MCF 10A (cell line): ENCODE data around the gene LRIT1. TPM values are rescaled to one million over a fixed set of nuclear protein-coding genes. Genes with fewer than 3 reads are reported as not detected.

ENCODE experiments used
- BruUV-seq: library from RNA; stranded (reverse); fragments of 400-500 nt; replicated peaks from 2 replicates; lab custom pipeline; 2021; lab: Mats Ljungman, UMichigan
- CTCF ChIA-PET: fragments of 300-600 bp; sonication (Branson Sonifier 250); formaldehyde crosslinking; extraction: SDS; loops from one replicate; lab custom pipeline; 2021; ENCODE audit warnings: antibody characterized with exemption, inconsistent platforms; lab: Yijun Ruan, JAX
- POLR2A ChIA-PET: fragments of 300-600, 350-650 bp; sonication (Branson Sonifier 250); formaldehyde crosslinking; extraction: SDS; loops from one replicate; lab custom pipeline; 2020; ENCODE audit warnings: antibody characterized with exemption, inconsistent platforms; lab: Yijun Ruan, JAX
- DNase-seq: peaks from one replicate; pipeline ENCODE4 v3.0.0-alpha.2; 2018; ENCODE audit not compliant: unreplicated experiment
- H3K27ac Mint-ChIP-seq: one replicate; pipeline ENCODE4 v1.8.0; 2022; ENCODE audit warnings: mild to moderate bottlenecking, low read depth, mixed read lengths; ENCODE audit not compliant: unreplicated experiment
- H3K27me3 Mint-ChIP-seq: one replicate; pipeline ENCODE4 v1.8.0; 2022; ENCODE audit warnings: mixed read lengths; ENCODE audit not compliant: insufficient read depth, unreplicated experiment
- H3K36me3 Mint-ChIP-seq: one replicate; pipeline ENCODE4 v1.8.0; 2022; ENCODE audit warnings: mild to moderate bottlenecking, moderate library complexity, mixed read lengths; ENCODE audit not compliant: insufficient read depth, unreplicated experiment
- H3K4me1 Mint-ChIP-seq: one replicate; pipeline ENCODE4 v1.8.0; 2022; ENCODE audit warnings: mixed read lengths; ENCODE audit not compliant: insufficient read depth, unreplicated experiment
- H3K4me3 Mint-ChIP-seq: one replicate; pipeline ENCODE4 v1.8.0; 2022; ENCODE audit warnings: mild to moderate bottlenecking, moderate library complexity, mixed read lengths; ENCODE audit not compliant: unreplicated experiment
- H3K9me3 Mint-ChIP-seq: one replicate; pipeline ENCODE4 v1.8.0; 2022; ENCODE audit warnings: mixed read lengths; ENCODE audit not compliant: unreplicated experiment
- intact Hi-C: fragments of 100-400 bp; cut with micrococcal nuclease; formaldehyde crosslinking; loops from 2 replicates; pipeline ENCODE4 v1.14.1; 2022
- total RNA-seq: library from RNA; stranded (reverse); gene quantifications from 2 replicates; pipeline ENCODE4 v1.2.3, GENCODE V29; 2022
- TF ChIP-seq, protein P1 (sequence below): fragments of 200-600 bp; IDR thresholded peaks from one replicate; pipeline ENCODE4 v1.8.0; 2022; ENCODE audit warnings: antibody characterized with exemption, mild to moderate bottlenecking; ENCODE audit not compliant: unreplicated experiment

The LRIT1 gene
- total RNA-seq, 1 experiment from 2014 or later, result not detected

DNA sequence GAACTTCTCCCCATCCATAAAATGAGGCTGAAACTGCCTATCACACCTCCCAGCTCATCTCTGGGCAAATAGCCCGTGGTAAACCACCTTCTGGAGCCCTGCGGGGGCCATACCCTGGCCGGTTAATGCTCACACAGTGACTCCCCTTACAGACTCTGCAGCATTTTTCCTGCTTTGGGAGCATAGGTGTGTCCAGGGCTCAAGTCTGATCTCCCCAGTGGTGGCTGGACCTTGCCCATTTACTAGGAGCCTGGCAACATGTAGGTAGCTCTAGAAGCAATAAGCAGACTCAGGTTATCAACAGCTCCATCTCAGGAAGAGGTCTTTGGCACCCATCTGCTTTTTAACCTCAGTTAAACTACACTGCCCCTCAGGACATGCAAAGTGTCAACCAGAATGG lies 52.5 kb downstream of the LRIT1 start:
- DNase-seq, result no peak
- no TSS peak for BruUV-seq
- no peak overlapping the region for H3K27ac Mint-ChIP-seq
- intact Hi-C loops, result no loop called here
- ChIA-PET CTCF (no interaction called here), POLR2A (no interaction called here)
- TF ChIP-seq, protein P1, sequence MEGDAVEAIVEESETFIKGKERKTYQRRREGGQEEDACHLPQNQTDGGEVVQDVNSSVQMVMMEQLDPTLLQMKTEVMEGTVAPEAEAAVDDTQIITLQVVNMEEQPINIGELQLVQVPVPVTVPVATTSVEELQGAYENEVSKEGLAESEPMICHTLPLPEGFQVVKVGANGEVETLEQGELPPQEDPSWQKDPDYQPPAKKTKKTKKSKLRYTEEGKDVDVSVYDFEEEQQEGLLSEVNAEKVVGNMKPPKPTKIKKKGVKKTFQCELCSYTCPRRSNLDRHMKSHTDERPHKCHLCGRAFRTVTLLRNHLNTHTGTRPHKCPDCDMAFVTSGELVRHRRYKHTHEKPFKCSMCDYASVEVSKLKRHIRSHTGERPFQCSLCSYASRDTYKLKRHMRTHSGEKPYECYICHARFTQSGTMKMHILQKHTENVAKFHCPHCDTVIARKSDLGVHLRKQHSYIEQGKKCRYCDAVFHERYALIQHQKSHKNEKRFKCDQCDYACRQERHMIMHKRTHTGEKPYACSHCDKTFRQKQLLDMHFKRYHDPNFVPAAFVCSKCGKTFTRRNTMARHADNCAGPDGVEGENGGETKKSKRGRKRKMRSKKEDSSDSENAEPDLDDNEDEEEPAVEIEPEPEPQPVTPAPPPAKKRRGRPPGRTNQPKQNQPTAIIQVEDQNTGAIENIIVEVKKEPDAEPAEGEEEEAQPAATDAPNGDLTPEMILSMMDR, result no peak
- no peaks in the 10 kb centered on the region for H3K27me3 Mint-ChIP-seq
- H3K36me3 Mint-ChIP-seq, result no peaks in the 10 kb centered on the region
- no peak overlapping the region for H3K4me3 Mint-ChIP-seq
- peaks cover 13% of the 10 kb centered on the region for H3K4me1 Mint-ChIP-seq
- no peaks in the 10 kb centered on the region for H3K9me3 Mint-ChIP-seq

DNA sequence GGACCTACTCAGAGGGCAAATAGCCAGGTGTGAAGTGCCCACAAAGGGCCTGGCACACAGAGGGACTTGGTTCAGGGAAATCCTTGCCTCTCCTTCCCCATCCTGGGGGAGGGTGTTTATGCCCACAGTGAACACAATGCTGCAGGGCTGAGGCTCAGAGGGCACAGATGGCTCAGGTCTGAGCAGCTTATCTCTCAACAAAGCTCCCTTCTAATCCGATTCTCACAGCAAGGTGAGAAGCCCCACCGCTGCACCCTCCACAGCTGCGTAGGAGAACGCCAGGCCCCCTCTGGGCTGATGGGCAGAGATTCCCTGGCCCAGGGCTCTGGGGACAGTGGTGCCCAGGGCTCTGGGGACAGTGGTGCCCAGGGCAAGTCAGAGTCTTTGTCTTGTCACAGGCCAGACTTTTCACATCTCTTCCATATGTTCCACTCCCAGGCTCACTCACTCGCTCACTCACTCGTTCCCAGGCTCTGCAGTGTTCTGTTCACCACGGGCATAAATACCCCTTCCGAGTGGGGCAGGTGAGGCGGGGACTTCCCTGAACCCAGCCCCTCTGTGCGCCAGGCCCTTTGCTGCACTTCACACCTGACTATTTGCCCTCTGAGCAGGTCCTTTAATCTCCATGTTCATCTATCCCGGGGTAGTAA lies 55.7 kb downstream of the LRIT1 start:
- Mint-ChIP-seq H3K4me3 (no peak overlapping the region), H3K36me3 (no peaks in the 10 kb centered on the region), H3K9me3 (no peaks in the 10 kb centered on the region), H3K4me1 (peaks cover 6% of the 10 kb centered on the region), H3K27me3 (no peaks in the 10 kb centered on the region), H3K27ac (no peak overlapping the region)
- TF ChIP-seq, protein P1, result no peak
- BruUV-seq, result no TSS peak
- intact Hi-C loops, result no loop called here
- CTCF ChIA-PET, result interaction anchor here (0.9 to 1.9 kb wide), 5 partner anchors 18 to 38 kb away, joined by 3 to 8 read pairs (median 4); no protein-coding TSS in a partner anchor
- POLR2A ChIA-PET, result interaction anchor here (1.0 kb wide), 1 partner anchor 46 kb away, joined by 3 read pairs; the partner anchor contains the start of gene GHITM
- DNase-seq, result no peak

DNA sequence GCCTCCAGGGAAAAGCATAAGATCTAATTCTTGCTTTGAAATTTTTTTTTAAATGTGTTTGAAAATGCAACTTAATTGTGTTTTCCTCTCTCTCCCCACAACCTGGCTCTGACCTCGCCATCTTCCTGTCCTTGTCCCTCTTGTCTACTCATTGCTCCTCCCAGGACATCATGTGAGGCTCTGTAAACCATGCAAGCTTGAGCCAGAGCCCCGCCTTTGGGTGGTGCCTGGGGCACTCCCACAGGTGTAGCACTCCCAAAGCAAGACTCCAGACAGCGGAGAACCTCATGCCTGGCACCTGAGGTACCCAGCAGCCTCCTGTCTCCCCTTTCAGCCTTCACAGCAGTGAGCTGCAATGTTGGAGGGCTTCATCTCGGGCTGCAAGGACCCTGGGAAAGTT lies 56.8 kb downstream of the LRIT1 start:
- CTCF ChIA-PET, result interaction anchor here (1.5 to 1.9 kb wide), 4 partner anchors 19 to 37 kb away, joined by 3 to 8 read pairs (median 4); no protein-coding TSS in a partner anchor
- POLR2A ChIA-PET, result interaction anchor here (1.0 kb wide), 1 partner anchor 45 kb away, joined by 3 read pairs; the partner anchor contains the start of gene GHITM
- H3K4me3 Mint-ChIP-seq, result no peak overlapping the region
- no peaks in the 10 kb centered on the region for H3K27me3 Mint-ChIP-seq
- intact Hi-C loops, result no loop called here
- H3K27ac Mint-ChIP-seq, result no peak overlapping the region
- peak; percentile 27 for DNase-seq
- TF ChIP-seq, protein P1, result no peak
- H3K36me3 Mint-ChIP-seq, result no peaks in the 10 kb centered on the region
- H3K4me1 Mint-ChIP-seq, result peaks cover 6% of the 10 kb centered on the region
- no TSS peak for BruUV-seq
- H3K9me3 Mint-ChIP-seq, result no peaks in the 10 kb centered on the region

DNA sequence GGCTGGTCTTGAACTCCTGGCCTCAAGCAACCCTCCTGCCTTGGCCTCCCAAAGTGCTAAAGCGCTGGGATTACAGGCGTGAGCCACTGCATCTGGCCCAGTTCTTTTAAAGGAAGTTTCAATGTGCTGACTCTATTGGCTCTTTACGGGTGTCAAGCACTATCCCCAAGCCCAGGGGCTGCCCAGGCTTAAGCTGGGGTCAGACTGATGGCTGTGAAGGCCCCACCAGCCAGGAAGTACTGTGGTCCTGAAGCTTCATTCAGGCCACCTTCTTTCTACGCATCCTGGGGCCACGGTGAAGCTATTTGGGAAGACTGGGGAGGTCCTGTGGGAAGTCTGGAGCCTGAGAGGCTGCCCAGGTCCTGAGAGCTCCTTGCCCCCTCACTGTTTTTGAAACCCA lies 59.7 kb downstream of the LRIT1 start:
- no peaks in the 10 kb centered on the region for H3K27me3 Mint-ChIP-seq
- no peaks in the 10 kb centered on the region for H3K9me3 Mint-ChIP-seq
- TF ChIP-seq, protein P1, result no peak
- intact Hi-C loops, result no loop called here
- H3K27ac Mint-ChIP-seq, result no peak overlapping the region
- BruUV-seq, result no TSS peak
- no peak overlapping the region for H3K4me3 Mint-ChIP-seq
- peaks cover 6% of the 10 kb centered on the region for H3K4me1 Mint-ChIP-seq
- no peak for DNase-seq
- POLR2A ChIA-PET, result no interaction called here
- CTCF ChIA-PET, result interaction anchor here (0.7 to 1.5 kb wide), 5 partner anchors 10 to 83 kb away, joined by 3 to 13 read pairs (median 4); no protein-coding TSS in a partner anchor
- H3K36me3 Mint-ChIP-seq, result no peaks in the 10 kb centered on the region

Other genes starting within 250 kb of the LRIT1 start
- gene GHITM, start 102.0 kb downstream of the LRIT1 start, total RNA-seq, result 272 and 389 TPM in 2 replicates
- gene GPR15LG, start 67.7 kb downstream of the LRIT1 start, total RNA-seq, result not detected in 2 replicates
- not detected in 2 replicates for gene CDHR1, start 47.0 kb downstream of the LRIT1 start, total RNA-seq
- gene LRIT2, start 16.0 kb downstream of the LRIT1 start, total RNA-seq, result not detected in 2 replicates
- not detected in 2 replicates for gene RGR, start 3.5 kb upstream of the LRIT1 start, total RNA-seq
- 62.2 and 70.0 TPM in 2 replicates for gene CCSER2, start 87.0 kb upstream of the LRIT1 start, total RNA-seq